Mammary epithelial cell (primary cell): ENCODE measurements around the gene SLC44A1.

Experiments
- CTCF ChIP-seq, 2 donors: IDR thresholded peaks in 1 of 2; conservative IDR thresholded peaks in 1 of 2; 2 replicates each; pipeline ENCODE4 v1.5.1; 2011 to 2012; ENCODE audit warnings: inconsistent platforms in 2 of 2, low read length in 2 of 2, mild to moderate bottlenecking in 2 of 2, control low read depth in 1 of 2, low read depth in 1 of 2; ENCODE audit not compliant: insufficient read depth in 1 of 2; ENCODE audit errors: extremely low read depth in 1 of 2
- EZH2 ChIP-seq: IDR thresholded peaks from 2 replicates; pipeline ENCODE4 v1.6.1; 2012; ENCODE audit warnings: low read length, inconsistent platforms, borderline replicate concordance

GRCh38 chr9:105242557-105242956, 1.9 kb upstream of the SLC44A1 start:
- TF ChIP-seq CTCF (conservative IDR thresholded peaks at IDR 0.05 in 1 of 2, IDR thresholded peaks at IDR 0.05 in 1 of 2; ENCODE audit: extremely low read depth in 1 of 2, insufficient read depth in 1 of 2, low read depth in 1 of 2, low read length in 2 of 2) (no peak), EZH2 (no peak)
